PC-9 (cell line): ENCODE measurements around the gene CCM2L. TPM values are rescaled to one million over a fixed set of nuclear protein-coding genes. Genes with fewer than 3 reads are reported as not detected.
"Not testable (repeated sequence)": the region's sequence is repeated elsewhere in the genome, so short reads cannot be mapped to it uniquely, and the experiment has no call there.

Experiments
- BruUV-seq: library from RNA; stranded (reverse); fragments of 400-500 nt; replicated peaks from 2 replicates; lab custom pipeline; 2021; lab: Mats Ljungman, UMichigan
- CTCF ChIA-PET: fragments of 300-600 bp; sonication (Branson Sonifier 250); formaldehyde crosslinking; loops from one replicate; lab custom pipeline; 2022; ENCODE audit warnings: antibody characterized with exemption; lab: Charles Lee
- POLR2A ChIA-PET: fragments of 300-600 bp; sonication (Branson Sonifier 250); formaldehyde crosslinking; loops from one replicate; lab custom pipeline; 2022; ENCODE audit warnings: antibody characterized with exemption; ENCODE audit not compliant: unreplicated experiment; lab: Charles Lee
- DNase-seq, 2 experiments: peaks; one replicate each; pipeline versions ENCODE4 v3.0.0 to v3.0.0-alpha.2; 2015 to 2022; ENCODE audit warnings: mixed read lengths in 1 of 2
- H2AFZ ChIP-seq: fragments of 200-600 bp; sonication (generic); 2 replicates; pipeline ENCODE4 v1.8.1; 2017; ENCODE audit warnings: antibody characterized with exemption
- H3F3A ChIP-seq: fragments of 200-600 bp; sonication (generic); 2 replicates; pipeline ENCODE4 v1.8.1; 2017; ENCODE audit warnings: antibody characterized with exemption, mild to moderate bottlenecking, low read depth; ENCODE audit not compliant: insufficient read depth
- H3K27ac ChIP-seq: fragments of 200-600 bp; sonication (generic); 2 replicates; pipeline ENCODE4 v1.6.1; 2016; ENCODE audit warnings: mixed run types
- H3K27me3 ChIP-seq: fragments of 200-600 bp; sonication (generic); 2 replicates; pipeline ENCODE4 v1.6.1; 2016; ENCODE audit warnings: low read depth, mixed run types; ENCODE audit not compliant: insufficient read depth
- H3K36me3 ChIP-seq: fragments of 200-600 bp; sonication (generic); 2 replicates; pipeline ENCODE4 v1.6.1; 2016; ENCODE audit warnings: low read depth, mixed run types
- H3K4me1 ChIP-seq: fragments of 200-600 bp; sonication (generic); replicated peaks from 2 replicates; pipeline ENCODE4 v1.6.1; 2016; ENCODE audit warnings: mixed run types; ENCODE audit not compliant: insufficient read depth
- H3K4me2 ChIP-seq: fragments of 200-600 bp; sonication (generic); 2 replicates; pipeline ENCODE4 v1.6.1; 2017; ENCODE audit warnings: mixed run types
- H3K4me3 ChIP-seq: fragments of 200-600 bp; sonication (generic); 2 replicates; pipeline ENCODE4 v1.6.1; 2016; ENCODE audit warnings: mixed run types
- H3K79me2 ChIP-seq: fragments of 200-600 bp; sonication (generic); 2 replicates; pipeline ENCODE4 v1.6.1; 2017; ENCODE audit warnings: low read depth, mixed run types
- H3K9me2 ChIP-seq: fragments of 200-600 bp; sonication (generic); 2 replicates; pipeline ENCODE4 v1.8.1; 2017; ENCODE audit warnings: mild to moderate bottlenecking; ENCODE audit not compliant: insufficient read depth
- H3K9me3 ChIP-seq: fragments of 200-600 bp; sonication (generic); 2 replicates; pipeline ENCODE4 v1.8.1; 2016; ENCODE audit warnings: low read depth; ENCODE audit not compliant: insufficient read depth
- H4K20me1 ChIP-seq: fragments of 200-600 bp; sonication (generic); 2 replicates; pipeline ENCODE4 v1.8.1; 2017; ENCODE audit not compliant: insufficient read depth
- CTCF ChIP-seq: fragments of 200-600 bp; sonication (generic); conservative IDR thresholded peaks from 2 replicates; pipeline ENCODE4 v1.6.1; 2017; ENCODE audit warnings: mixed run types, antibody characterized with exemption, mild to moderate bottlenecking, moderate library complexity
- EZH2 ChIP-seq: fragments of 200-600 bp; sonication (generic); IDR thresholded peaks from 2 replicates; pipeline ENCODE4 v1.8.0; 2017; ENCODE audit warnings: antibody characterized with exemption, low read depth
- intact Hi-C: fragments of 100-400 bp; cut with micrococcal nuclease; formaldehyde crosslinking; loops from one replicate; pipeline ENCODE4 v1.10.0; 2022; ENCODE audit not compliant: unreplicated experiment
- total RNA-seq: library from RNA; stranded (reverse); gene quantifications from 2 replicates; pipeline ENCODE4 v1.2.3, GENCODE V29; 2021

CCM2L gene
- total RNA-seq, 1 experiment from 2014 or later, result 0.31 TPM

GRCh38 chr20:32033316-32033715, 23.1 kb downstream of the CCM2L start:
- no peak for DNase-seq
- H3K27me3 ChIP-seq, result peaks cover 65% of the 10 kb centered on the region
- no peaks in the 10 kb centered on the region for H3F3A ChIP-seq
- H3K9me2 ChIP-seq, result no peaks in the 10 kb centered on the region
- H3K4me3 ChIP-seq, result no peak overlapping the region
- H2AFZ ChIP-seq, result no peak overlapping the region
- TF ChIP-seq CTCF (no peak), EZH2 (no peak)
- H3K79me2 ChIP-seq, result no peaks in the 10 kb centered on the region
- no peaks in the 10 kb centered on the region for H3K4me1 ChIP-seq
- H4K20me1 ChIP-seq, result no peaks in the 10 kb centered on the region
- no peak overlapping the region for H3K27ac ChIP-seq
- no peak overlapping the region for H3K4me2 ChIP-seq
- ChIA-PET POLR2A (no interaction called here), CTCF (interaction anchor here (0.6 kb wide), 1 partner anchor 153 kb away, joined by 3 read pairs; no protein-coding TSS in a partner anchor)
- BruUV-seq, result no TSS peak
- intact Hi-C loops, result loop anchor here (5.0 kb wide), 2 partner anchors 59 to 81 kb away; partner anchors contain the start of gene PDRG1
- no peaks in the 10 kb centered on the region for H3K9me3 ChIP-seq
- no peaks in the 10 kb centered on the region for H3K36me3 ChIP-seq

- H3K27ac ChIP-seq, CTCF ChIA-PET, H3F3A ChIP-seq, H4K20me1 ChIP-seq, H3K4me1 ChIP-seq, H3K9me3 ChIP-seq, H3K79me2 ChIP-seq, H3K9me2 ChIP-seq, H2AFZ ChIP-seq, BruUV-seq, POLR2A ChIA-PET, DNase-seq, H3K4me2 ChIP-seq, H3K4me3 ChIP-seq, H3K36me3 ChIP-seq: not testable (repeated sequence)
- intact Hi-C loops, result loop anchor here (5.0 kb wide), 2 partner anchors 59 to 81 kb away; partner anchors contain the start of gene PDRG1
- H3K27me3 ChIP-seq, result peaks cover 66% of the 10 kb centered on the region
Observed at GRCh38 chr20:32033721-32034120, 23.5 kb downstream of the CCM2L start.

GRCh38 chr20:32034581-32035425, 24.6 kb downstream of the CCM2L start:
- no peaks in the 10 kb centered on the region for H3K9me2 ChIP-seq
- no peak for TF ChIP-seq CTCF
- no peaks in the 10 kb centered on the region for H3K79me2 ChIP-seq
- H3K27me3 ChIP-seq, result peaks cover 68% of the 10 kb centered on the region
- POLR2A ChIA-PET, result no interaction called here
- no peaks in the 10 kb centered on the region for H3F3A ChIP-seq
- no peak overlapping the region for H3K27ac ChIP-seq
- BruUV-seq, result no TSS peak
- no peak overlapping the region for H3K4me3 ChIP-seq
- H3K36me3 ChIP-seq, result no peaks in the 10 kb centered on the region
- no peaks in the 10 kb centered on the region for H3K4me1 ChIP-seq
- no peaks in the 10 kb centered on the region for H3K9me3 ChIP-seq
- CTCF ChIA-PET, result interaction anchor here (0.6 kb wide), 1 partner anchor 77 kb away, joined by 10 read pairs; no protein-coding TSS in a partner anchor
- H3K4me2 ChIP-seq, result no peak overlapping the region
- DNase-seq, result no peak
- no peaks in the 10 kb centered on the region for H4K20me1 ChIP-seq
- intact Hi-C loops, result loop anchor here (5.0 kb wide), 2 partner anchors 57 to 83 kb away; partner anchors contain the start of gene PDRG1
- no peak overlapping the region for H2AFZ ChIP-seq
